ENCODE measurements around the gene MUSTN1.

DNA sequence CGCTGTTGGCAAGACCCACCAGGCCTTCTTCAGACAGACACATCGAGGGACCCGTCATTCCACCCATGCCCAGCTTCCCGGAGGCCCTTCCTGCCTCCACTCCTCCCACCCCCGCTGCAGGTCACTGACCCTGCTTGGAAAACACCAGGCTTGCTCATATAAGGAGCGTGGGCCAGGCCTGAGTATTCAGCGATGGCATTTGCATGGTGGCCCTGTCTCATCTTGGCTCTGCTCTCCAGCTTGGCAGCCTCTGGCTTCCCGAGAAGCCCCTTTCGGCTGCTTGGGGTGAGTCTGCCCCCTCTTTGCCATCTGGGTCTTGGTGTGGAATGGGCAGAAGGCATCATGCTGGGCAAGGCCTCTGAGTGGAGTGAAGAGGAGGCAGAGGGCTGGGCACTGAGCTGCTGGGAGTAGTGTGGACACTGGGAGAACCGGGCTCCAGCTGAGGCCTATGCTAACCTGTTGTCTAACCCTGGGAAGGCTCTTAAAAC is 40.2 kb downstream of the MUSTN1 start, which contains the start of gene ITIH3:
- TF ChIP-seq RAD21 (conservative IDR thresholded peaks at IDR 0.05 in 1 of 2, IDR thresholded peaks at IDR 0.05 in 1 of 2) (no peak), SMC3 (IDR thresholded peaks at IDR 0.05) (no peak), POLR2A (IDR thresholded peaks at IDR 0.05; ENCODE audit: low read length) (no peak), EP300 (IDR thresholded peaks at IDR 0.05) (no peak), MAZ (IDR thresholded peaks at IDR 0.05; ENCODE audit: borderline replicate concordance, low read depth, low read length) (no peak), JUN (IDR thresholded peaks at IDR 0.05) (no peak), TP53 (CRISPR knock-in tag; IDR thresholded peaks at IDR 0.05) (no peak), RFX5 (IDR thresholded peaks at IDR 0.05) (no peak), ZC3H11A (IDR thresholded peaks at IDR 0.05) (no peak), CEBPB (IDR thresholded peaks at IDR 0.05) (no peak)
- TF ChIP-seq, protein P1, sequence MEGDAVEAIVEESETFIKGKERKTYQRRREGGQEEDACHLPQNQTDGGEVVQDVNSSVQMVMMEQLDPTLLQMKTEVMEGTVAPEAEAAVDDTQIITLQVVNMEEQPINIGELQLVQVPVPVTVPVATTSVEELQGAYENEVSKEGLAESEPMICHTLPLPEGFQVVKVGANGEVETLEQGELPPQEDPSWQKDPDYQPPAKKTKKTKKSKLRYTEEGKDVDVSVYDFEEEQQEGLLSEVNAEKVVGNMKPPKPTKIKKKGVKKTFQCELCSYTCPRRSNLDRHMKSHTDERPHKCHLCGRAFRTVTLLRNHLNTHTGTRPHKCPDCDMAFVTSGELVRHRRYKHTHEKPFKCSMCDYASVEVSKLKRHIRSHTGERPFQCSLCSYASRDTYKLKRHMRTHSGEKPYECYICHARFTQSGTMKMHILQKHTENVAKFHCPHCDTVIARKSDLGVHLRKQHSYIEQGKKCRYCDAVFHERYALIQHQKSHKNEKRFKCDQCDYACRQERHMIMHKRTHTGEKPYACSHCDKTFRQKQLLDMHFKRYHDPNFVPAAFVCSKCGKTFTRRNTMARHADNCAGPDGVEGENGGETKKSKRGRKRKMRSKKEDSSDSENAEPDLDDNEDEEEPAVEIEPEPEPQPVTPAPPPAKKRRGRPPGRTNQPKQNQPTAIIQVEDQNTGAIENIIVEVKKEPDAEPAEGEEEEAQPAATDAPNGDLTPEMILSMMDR (IDR thresholded peaks at IDR 0.05) = no peak
- TF ChIP-seq, protein P2, sequence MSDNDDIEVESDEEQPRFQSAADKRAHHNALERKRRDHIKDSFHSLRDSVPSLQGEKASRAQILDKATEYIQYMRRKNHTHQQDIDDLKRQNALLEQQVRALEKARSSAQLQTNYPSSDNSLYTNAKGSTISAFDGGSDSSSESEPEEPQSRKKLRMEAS (IDR thresholded peaks at IDR 0.05) = no peak
- TF ChIP-seq, protein P3, sequence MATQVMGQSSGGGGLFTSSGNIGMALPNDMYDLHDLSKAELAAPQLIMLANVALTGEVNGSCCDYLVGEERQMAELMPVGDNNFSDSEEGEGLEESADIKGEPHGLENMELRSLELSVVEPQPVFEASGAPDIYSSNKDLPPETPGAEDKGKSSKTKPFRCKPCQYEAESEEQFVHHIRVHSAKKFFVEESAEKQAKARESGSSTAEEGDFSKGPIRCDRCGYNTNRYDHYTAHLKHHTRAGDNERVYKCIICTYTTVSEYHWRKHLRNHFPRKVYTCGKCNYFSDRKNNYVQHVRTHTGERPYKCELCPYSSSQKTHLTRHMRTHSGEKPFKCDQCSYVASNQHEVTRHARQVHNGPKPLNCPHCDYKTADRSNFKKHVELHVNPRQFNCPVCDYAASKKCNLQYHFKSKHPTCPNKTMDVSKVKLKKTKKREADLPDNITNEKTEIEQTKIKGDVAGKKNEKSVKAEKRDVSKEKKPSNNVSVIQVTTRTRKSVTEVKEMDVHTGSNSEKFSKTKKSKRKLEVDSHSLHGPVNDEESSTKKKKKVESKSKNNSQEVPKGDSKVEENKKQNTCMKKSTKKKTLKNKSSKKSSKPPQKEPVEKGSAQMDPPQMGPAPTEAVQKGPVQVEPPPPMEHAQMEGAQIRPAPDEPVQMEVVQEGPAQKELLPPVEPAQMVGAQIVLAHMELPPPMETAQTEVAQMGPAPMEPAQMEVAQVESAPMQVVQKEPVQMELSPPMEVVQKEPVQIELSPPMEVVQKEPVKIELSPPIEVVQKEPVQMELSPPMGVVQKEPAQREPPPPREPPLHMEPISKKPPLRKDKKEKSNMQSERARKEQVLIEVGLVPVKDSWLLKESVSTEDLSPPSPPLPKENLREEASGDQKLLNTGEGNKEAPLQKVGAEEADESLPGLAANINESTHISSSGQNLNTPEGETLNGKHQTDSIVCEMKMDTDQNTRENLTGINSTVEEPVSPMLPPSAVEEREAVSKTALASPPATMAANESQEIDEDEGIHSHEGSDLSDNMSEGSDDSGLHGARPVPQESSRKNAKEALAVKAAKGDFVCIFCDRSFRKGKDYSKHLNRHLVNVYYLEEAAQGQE (IDR thresholded peaks at IDR 0.05) = no peak
